ENCODE results near the gene ZRANB3. TPM values are rescaled to one million over a fixed set of nuclear protein-coding genes. Genes with fewer than 3 reads are reported as not detected.
"Not testable (repeated sequence)": the region's sequence is repeated elsewhere in the genome, so short reads cannot be mapped to it uniquely, and the experiment has no call there.

The ZRANB3 gene
- total RNA-seq, 3 donors from 2014 or later (not counting 1 experiment from before 2014, with no cell fraction given) = 5.0 to 7.7 (median 5.3) TPM

- WGBS (ENCODE audit: insufficient coverage) = 92% methylated on average over 1 of the region's 1 CpG
Measured at GRCh38 chr2:135451966-135452365, 79.1 kb downstream of the ZRANB3 start.

GRCh38 chr2:135443013-135443412 lies 88.0 kb downstream of the ZRANB3 start:
- H3K9me3 Mint-ChIP-seq; H3K27ac Mint-ChIP-seq; H3K36me3 Mint-ChIP-seq; DNase-seq; H3K4me1 ChIP-seq (ENCODE audit: control insufficient read depth, insufficient read depth, low read length); H3K27me3 ChIP-seq (ENCODE audit: control insufficient read depth, insufficient read depth, low read length); H3K4me3 Mint-ChIP-seq; H3K4me3 ChIP-seq (ENCODE audit: low read length); H3K4me1 Mint-ChIP-seq; H3K9me3 ChIP-seq (ENCODE audit: control insufficient read depth, insufficient read depth, low read length); ATAC-seq; intact Hi-C loops (cut with micrococcal nuclease); H3K27ac ChIP-seq (ENCODE audit: low read length); H3K27me3 Mint-ChIP-seq (ENCODE audit: low read depth in 2 of 2); H3K36me3 ChIP-seq (ENCODE audit: control insufficient read depth, insufficient read depth, low read length): not testable (repeated sequence)
- 92% methylated on average over 3 of the region's 5 CpGs for WGBS (ENCODE audit: insufficient coverage)

More at GRCh38 chr2:135451966-135452365, 79.1 kb downstream of the ZRANB3 start:
- DNase-seq (no peak), ATAC-seq (no peak)
- Mint-ChIP-seq H3K36me3 (no peaks in the 10 kb centered on the region), H3K27me3 (ENCODE audit: low read depth in 2 of 2) (no peaks in the 10 kb centered on the region), H3K4me3 (no peak overlapping the region), H3K4me1 (no peaks in the 10 kb centered on the region), H3K9me3 (peaks cover 2 to 8% of the 10 kb centered on the region in 2 donors), H3K27ac (no peak overlapping the region)
- no peaks in the 10 kb centered on the region for H3K27me3 ChIP-seq (ENCODE audit: control insufficient read depth, insufficient read depth, low read length)
- no peak overlapping the region for H3K4me3 ChIP-seq (ENCODE audit: low read length)
- no peaks in the 10 kb centered on the region for H3K36me3 ChIP-seq (ENCODE audit: control insufficient read depth, insufficient read depth, low read length)
- no peak for TF ChIP-seq CTCF (IDR thresholded peaks at IDR 0.05)
- no peaks in the 10 kb centered on the region for H3K4me1 ChIP-seq (ENCODE audit: control insufficient read depth, insufficient read depth, low read length)
- intact Hi-C loops (cut with micrococcal nuclease) = no loop called here
- H3K9me3 ChIP-seq (ENCODE audit: control insufficient read depth, insufficient read depth, low read length) = peaks cover 8% of the 10 kb centered on the region
- H3K27ac ChIP-seq (ENCODE audit: low read length) = no peak overlapping the region

- H3K27me3 Mint-ChIP-seq (ENCODE audit: low read depth in 2 of 2); intact Hi-C loops (cut with micrococcal nuclease); H3K9me3 ChIP-seq (ENCODE audit: control insufficient read depth, insufficient read depth, low read length); H3K27ac ChIP-seq (ENCODE audit: low read length); H3K36me3 ChIP-seq (ENCODE audit: control insufficient read depth, insufficient read depth, low read length); H3K4me3 ChIP-seq (ENCODE audit: low read length); H3K27me3 ChIP-seq (ENCODE audit: control insufficient read depth, insufficient read depth, low read length); H3K36me3 Mint-ChIP-seq; H3K4me1 ChIP-seq (ENCODE audit: control insufficient read depth, insufficient read depth, low read length); ATAC-seq; DNase-seq; H3K4me3 Mint-ChIP-seq; H3K9me3 Mint-ChIP-seq; H3K4me1 Mint-ChIP-seq; H3K27ac Mint-ChIP-seq: not testable (repeated sequence)
- WGBS (ENCODE audit: insufficient coverage) = 90% methylated on average over 3 of the region's 6 CpGs
Measured at GRCh38 chr2:135435155-135435554, 95.9 kb downstream of the ZRANB3 start.

- no peaks in the 10 kb centered on the region for H3K27me3 Mint-ChIP-seq (ENCODE audit: low read depth in 2 of 2)
- no peaks in the 10 kb centered on the region for H3K4me1 ChIP-seq (ENCODE audit: control insufficient read depth, insufficient read depth, low read length)
- no CpG with 5 or more reads among the region's 1 CpG for WGBS (ENCODE audit: insufficient coverage)
- peaks cover 10 to 17% of the 10 kb centered on the region in 2 donors for H3K9me3 Mint-ChIP-seq
- intact Hi-C loops (cut with micrococcal nuclease) = no loop called here
- no peak overlapping the region for H3K4me3 ChIP-seq (ENCODE audit: low read length)
- no peak overlapping the region for H3K4me3 Mint-ChIP-seq
- TF ChIP-seq CTCF (IDR thresholded peaks at IDR 0.05) = no peak
- no peak overlapping the region for H3K27ac ChIP-seq (ENCODE audit: low read length)
- H3K4me1 Mint-ChIP-seq = no peaks in the 10 kb centered on the region
- H3K36me3 Mint-ChIP-seq = peaks cover 18% of the 10 kb centered on the region
- no peaks in the 10 kb centered on the region for H3K27me3 ChIP-seq (ENCODE audit: control insufficient read depth, insufficient read depth, low read length)
- no peak overlapping the region for H3K27ac Mint-ChIP-seq
- ATAC-seq = no peak
- DNase-seq = no peak
- H3K36me3 ChIP-seq (ENCODE audit: control insufficient read depth, insufficient read depth, low read length) = no peaks in the 10 kb centered on the region
- H3K9me3 ChIP-seq (ENCODE audit: control insufficient read depth, insufficient read depth, low read length) = no peaks in the 10 kb centered on the region
Measured at GRCh38 chr2:135424849-135425248, 106.2 kb downstream of the ZRANB3 start.
